ENCODE results near the gene STAC. TPM values are rescaled to one million over a fixed set of nuclear protein-coding genes. Genes with fewer than 3 reads are reported as not detected.
"Not testable (repeated sequence)": the region's sequence is repeated elsewhere in the genome, so short reads cannot be mapped to it uniquely, and the experiment has no call there.

Gene STAC
- total RNA-seq, 2 donors from 2014 or later: 0.24 to 0.78 TPM

DNA sequence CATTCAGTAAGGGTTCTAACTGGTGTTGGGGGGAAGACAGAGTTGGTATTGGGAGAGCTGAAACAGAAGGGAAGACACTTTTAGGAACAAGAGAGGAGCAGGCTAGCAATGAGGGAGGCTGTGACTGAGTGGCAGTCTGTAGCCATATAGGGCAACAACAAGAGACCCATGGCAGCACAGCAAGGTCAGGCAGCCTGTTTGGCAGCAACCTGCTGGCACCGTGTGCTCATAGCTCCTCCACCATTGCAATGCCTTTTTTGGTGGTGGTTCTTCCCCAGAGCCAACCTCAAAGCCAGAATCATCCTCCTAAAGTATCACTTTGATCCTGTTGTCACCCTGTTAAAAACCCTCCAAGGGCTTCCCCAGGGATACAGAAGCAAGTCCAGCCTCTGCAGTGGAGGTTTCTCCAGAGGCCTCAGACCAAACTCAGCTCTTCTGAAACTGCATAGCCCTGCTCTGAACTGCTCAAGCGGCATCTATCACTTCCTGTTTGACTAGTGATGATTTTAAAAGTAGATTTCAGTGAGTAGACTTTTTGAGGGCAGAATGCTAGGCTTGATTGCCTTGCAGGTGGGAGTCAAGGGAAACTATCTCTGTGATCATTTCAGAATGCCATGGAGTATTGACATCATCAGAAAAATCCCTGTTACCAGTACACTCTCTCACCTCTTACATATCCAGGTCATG, 176.9 kb downstream of the STAC start:
- intact Hi-C loops (cut with DNase I, micrococcal nuclease): no loop called here
- peak in 1 of 2 donors; percentile 34 for DNase-seq
- no peak for ATAC-seq

GRCh38 chr3:36557708-36558421, 177.6 kb downstream of the STAC start:
- no peak for DNase-seq
- intact Hi-C loops (cut with DNase I, micrococcal nuclease): no loop called here
- ATAC-seq: no peak

GRCh38 chr3:36558961-36559360, 178.7 kb downstream of the STAC start:
- ATAC-seq (no peak), DNase-seq (no peak)
- intact Hi-C loops (cut with DNase I, micrococcal nuclease): no loop called here

- DNase-seq (no peak), ATAC-seq (no peak)
- intact Hi-C loops (cut with DNase I, micrococcal nuclease): no loop called here
Measured at GRCh38 chr3:36560685-36561084, 180.4 kb downstream of the STAC start.

GRCh38 chr3:36561601-36562000, 181.3 kb downstream of the STAC start:
- DNase-seq (no peak), ATAC-seq (no peak)
- intact Hi-C loops (cut with DNase I, micrococcal nuclease): no loop called here

- intact Hi-C loops (cut with DNase I, micrococcal nuclease): no loop called here
- ATAC-seq (no peak), DNase-seq (no peak)
Measured at GRCh38 chr3:36562945-36563344, 182.6 kb downstream of the STAC start.

DNA sequence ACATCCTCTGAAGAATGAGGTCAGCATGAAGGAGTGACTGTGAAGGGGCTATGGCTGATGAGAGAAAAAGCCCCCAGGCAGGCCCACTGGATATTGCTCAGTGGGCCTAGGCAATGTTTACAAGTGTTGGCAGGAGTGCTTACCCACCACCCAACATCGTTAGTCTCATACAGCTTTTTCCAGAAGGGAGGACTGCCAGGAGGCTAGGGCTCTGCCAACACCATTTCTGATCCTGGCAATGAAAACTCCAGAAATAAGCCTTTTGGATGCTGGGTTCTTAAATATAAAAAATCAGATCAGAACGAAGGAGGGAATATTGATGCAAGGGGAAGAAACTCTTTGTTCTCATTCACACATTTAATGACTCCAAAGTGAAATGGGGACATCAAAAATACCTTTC, 194.9 kb downstream of the STAC start:
- intact Hi-C loops (cut with DNase I, micrococcal nuclease): no loop called here
- DNase-seq (no peak), ATAC-seq (no peak)

DNA sequence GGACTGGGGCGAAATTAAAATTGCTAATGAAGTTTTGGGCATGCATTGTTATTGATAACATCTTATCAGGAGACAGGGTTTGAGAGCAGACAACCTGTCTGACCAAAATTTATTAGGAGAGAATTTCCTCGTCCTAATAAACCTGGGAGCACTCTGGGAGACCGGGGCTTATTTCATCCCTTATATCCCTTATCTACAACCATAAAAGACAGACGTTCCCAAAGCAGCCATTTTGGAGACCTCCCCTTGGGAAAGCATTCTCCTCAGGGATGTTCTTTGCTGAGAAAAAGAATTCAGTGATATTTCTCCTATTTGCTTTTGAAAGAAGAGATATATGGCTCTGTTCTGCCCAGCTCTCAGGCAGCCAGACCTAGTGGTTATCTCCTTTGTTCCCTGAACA, 198.1 kb downstream of the STAC start:
- ATAC-seq; DNase-seq; intact Hi-C loops (cut with DNase I, micrococcal nuclease): not testable (repeated sequence)

GRCh38 chr3:36579746-36580145, 199.4 kb downstream of the STAC start:
- ATAC-seq (no peak), DNase-seq (no peak)
- intact Hi-C loops (cut with DNase I, micrococcal nuclease): no loop called here

DNA sequence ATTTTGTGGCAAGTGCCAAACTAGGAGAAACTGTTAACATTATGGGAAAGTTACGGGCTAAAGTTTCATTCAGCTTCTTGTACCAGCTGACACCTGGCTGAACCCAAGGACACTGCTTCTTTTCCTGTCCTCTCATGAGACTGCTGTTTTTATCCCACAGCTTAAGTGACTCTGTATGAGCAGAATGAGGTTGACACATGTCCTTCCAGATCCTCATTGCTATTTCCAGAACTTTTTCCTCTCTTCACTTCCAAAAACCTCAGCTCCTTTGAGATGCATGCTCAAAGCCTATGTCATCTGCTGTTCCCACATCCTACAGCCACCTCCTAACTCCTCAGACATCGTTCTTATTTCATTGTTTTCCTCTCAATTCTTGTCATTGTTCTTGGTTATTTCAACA, 200.4 kb downstream of the STAC start:
- intact Hi-C loops (cut with DNase I, micrococcal nuclease): no loop called here
- DNase-seq (no peak), ATAC-seq (no peak)

DNA sequence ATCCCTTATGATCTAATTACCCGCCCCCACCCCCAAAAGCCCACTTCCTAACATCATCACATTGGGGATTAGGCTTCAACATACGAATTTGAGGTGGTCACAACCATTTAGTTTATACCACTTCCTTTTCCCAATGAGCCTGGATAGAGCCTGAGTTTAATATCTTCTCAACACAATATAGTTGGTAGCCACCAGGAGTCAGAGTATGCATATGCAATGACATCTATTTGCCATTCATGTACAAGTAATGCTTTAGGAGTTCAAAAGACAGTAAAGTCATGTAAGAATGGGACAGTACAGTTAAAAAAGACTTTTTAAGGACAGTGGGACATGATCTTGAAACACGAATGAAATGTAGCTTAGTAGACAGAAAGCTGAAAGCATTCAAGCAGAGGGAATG, 211.7 kb downstream of the STAC start:
- no peak for DNase-seq
- intact Hi-C loops (cut with DNase I, micrococcal nuclease): no loop called here
- no peak for ATAC-seq

- DNase-seq: no peak
- intact Hi-C loops (cut with DNase I, micrococcal nuclease): no loop called here
- ATAC-seq: no peak
Measured at GRCh38 chr3:36595511-36595910, 215.2 kb downstream of the STAC start.

DNA sequence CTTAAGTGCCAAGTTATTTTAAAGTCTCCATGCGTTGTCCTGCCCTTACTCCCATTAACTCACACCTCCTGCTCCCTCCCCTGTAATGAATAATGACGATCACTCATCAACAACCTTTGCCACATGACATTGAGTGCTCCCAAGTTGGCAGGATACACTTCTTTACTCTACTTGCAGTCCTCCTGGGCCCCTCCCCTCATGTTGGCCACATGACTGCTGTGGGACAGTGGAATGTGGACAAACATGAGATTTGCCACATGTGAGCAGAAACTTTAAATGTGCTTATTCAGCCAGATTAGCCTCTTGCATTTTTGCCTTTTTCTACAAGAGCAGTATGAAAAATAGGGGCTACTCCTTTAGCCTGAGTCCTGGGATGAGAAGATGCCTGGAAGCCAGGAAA, 216.1 kb downstream of the STAC start:
- intact Hi-C loops (cut with DNase I, micrococcal nuclease): no loop called here
- DNase-seq: no peak
- no peak for ATAC-seq

- DNase-seq (no peak), ATAC-seq (no peak)
- intact Hi-C loops (cut with DNase I, micrococcal nuclease): no loop called here
Measured at GRCh38 chr3:36597422-36597821, 217.1 kb downstream of the STAC start.

Measured in left colon (tissue), 2 donors.